Kidney (tissue), 14 donors: Measurements from ENCODE around the gene RPS6KL1. TPM values are rescaled to one million over a fixed set of nuclear protein-coding genes. Genes with fewer than 3 reads are reported as not detected.
A peak's percentile ranks its signal among the peaks of the same experiment; 100 is the strongest.

ENCODE experiments used
- DNase-seq, 5 donors: peaks; one replicate each; pipeline ENCODE4 v3.0.0-alpha.2; 2013 to 2020
- FAIRE-seq: peaks from 2 replicates; lab custom pipeline; 2012; peaks lifted over from hg19 to GRCh38; lab: Jason Lieb, UNC
- H3K27ac ChIP-seq, 2 donors: one replicate each; pipeline ENCODE4 v1.7.0; 2013; ENCODE audit warnings: low read depth in 2 of 2, low read length in 2 of 2, inconsistent platforms in 1 of 2
- H3K27me3 ChIP-seq: one replicate; pipeline ENCODE4 v1.7.1; 2013; ENCODE audit warnings: low read length, inconsistent platforms; ENCODE audit not compliant: control insufficient read depth, insufficient read depth
- H3K36me3 ChIP-seq, 3 donors: one replicate each; pipeline versions ENCODE4 v1.7.0 to v1.7.1; 2013; ENCODE audit warnings: low read length in 3 of 3, control low read depth in 1 of 3, inconsistent platforms in 1 of 3; ENCODE audit not compliant: insufficient read depth in 3 of 3, control insufficient read depth in 2 of 3
- H3K4me1 ChIP-seq, 3 donors: one replicate each; pipeline versions ENCODE4 v1.7.0 to v1.7.1; 2013; ENCODE audit warnings: low read length in 3 of 3, inconsistent platforms in 1 of 3, low read depth in 1 of 3; ENCODE audit not compliant: control insufficient read depth in 2 of 3, insufficient read depth in 2 of 3
- H3K4me3 ChIP-seq, 3 donors: one replicate each; pipeline versions ENCODE4 v1.7.0 to v1.8.1; 2013; ENCODE audit warnings: low read length in 3 of 3, control low read depth in 1 of 3, inconsistent platforms in 1 of 3
- H3K9ac ChIP-seq, 3 donors: one replicate each; pipeline versions ENCODE4 v1.7.0 to v1.7.1; 2013; ENCODE audit warnings: low read length in 3 of 3, control low read depth in 1 of 3, inconsistent platforms in 1 of 3
- H3K9me3 ChIP-seq, 3 donors: one replicate each; pipeline versions ENCODE4 v1.7.0 to v1.7.1; 2013; ENCODE audit warnings: low read length in 3 of 3, control low read depth in 1 of 3, inconsistent platforms in 1 of 3; ENCODE audit not compliant: control insufficient read depth in 2 of 3, insufficient read depth in 1 of 3
- CTCF ChIP-seq: IDR thresholded peaks from 3 replicates; pipeline ENCODE4 v1.5.1; 2012; ENCODE audit warnings: mild to moderate bottlenecking, moderate library complexity, borderline replicate concordance; ENCODE audit not compliant: insufficient read depth; ENCODE audit errors: extremely low read depth
- intact Hi-C: fragments of 100-400 bp; cut with DNase I; formaldehyde crosslinking; loops from one replicate; pipeline ENCODE4 v1.11.1; 2022
- polyA plus RNA-seq: library from polyadenylated mRNA; stranded (reverse); fragments of 350-450 nt; fragmentation: Illumina TruSeq; extraction: RNeasy Lipid Tissue Mini Kit (QIAGEN cat#74804); gene quantifications from one replicate; pipeline ENCODE4 v1.2.3, GENCODE V29; 2014; ENCODE audit warnings: low read depth, low replicate concordance; ENCODE audit not compliant: insufficient read depth
- total RNA-seq: library from RNA; stranded (reverse); fragmentation: NEBNext Ultra II Directional; extraction: Animal tissue kit (Norgen Biotek cat#: 25700); gene quantifications from one replicate; pipeline ENCODE4 v1.2.1, GENCODE V29; 2021
- donor health status: control.
- donor health status: control.
- donor health status: control.
- donor health status: control.
- donor health status: control.
- donor health status: DM: yes; HTN: yes; CAD: no.
- donor health status: Normal renal cell carcinoma (clear cell type).

RPS6KL1 gene
- total and polyA plus RNA-seq, 2 donors from 2014 or later: 3.7 to 7.9 TPM

- peak within 1 kb of the TSS in 1 of 3 donors; percentile 19 for H3K9ac ChIP-seq
- peaks cover 0 to 11% (median 2%) of the 10 kb centered on the region in 3 donors for H3K4me1 ChIP-seq
- H3K27ac ChIP-seq: no peak within 1 kb of the TSS
- DNase-seq (peak; percentile 75 to 88 (median 82)), FAIRE-seq (no peak)
- no peak for TF ChIP-seq CTCF
- intact Hi-C loops: no loop called here
- H3K9me3 ChIP-seq: no peaks in the 10 kb centered on the region
- no peaks in the 10 kb centered on the region for H3K36me3 ChIP-seq
- H3K27me3 ChIP-seq: no peaks in the 10 kb centered on the region
- peak within 1 kb of the TSS; percentile 3 to 49 (median 4) for H3K4me3 ChIP-seq
Measured at GRCh38 chr14:74955229-74956026, 32.4 kb upstream of the RPS6KL1 start, which contains the start of gene PGF. PGF (minus strand) TSS chr14:74955597; CDS start chr14:74955242, 355 bp downstream.

GRCh38 chr14:74954947-74955228 lies 31.8 kb upstream of the RPS6KL1 start:
- Histone ChIP-seq H3K27me3 (no peaks in the 10 kb centered on the region), H3K36me3 (no peaks in the 10 kb centered on the region), H3K9ac (no peak overlapping the region), H3K27ac (no peak overlapping the region), H3K9me3 (no peaks in the 10 kb centered on the region), H3K4me3 (peak overlapping the region; percentile 1 to 49 (median 3)), H3K4me1 (peaks cover 0 to 11% (median 2%) of the 10 kb centered on the region in 3 donors)
- FAIRE-seq: no peak
- intact Hi-C loops: no loop called here
- peak in 1 of 5 donors; percentile 41 for DNase-seq
- TF ChIP-seq CTCF: no peak

GRCh38 chr14:74954232-74954946 lies 31.3 kb upstream of the RPS6KL1 start:
- no peak for TF ChIP-seq CTCF
- peak overlapping the region in 1 of 3 donors; percentile 12 for H3K9ac ChIP-seq
- no peaks in the 10 kb centered on the region for H3K27me3 ChIP-seq
- DNase-seq (peak in 4 of 5 donors; percentile 89 to 94 (median 91)), FAIRE-seq (no peak)
- H3K27ac ChIP-seq: no peak overlapping the region
- no peaks in the 10 kb centered on the region for H3K36me3 ChIP-seq
- H3K9me3 ChIP-seq: no peaks in the 10 kb centered on the region
- H3K4me3 ChIP-seq: peak overlapping the region in 1 of 3 donors; percentile 35
- peaks cover 0 to 11% (median 2%) of the 10 kb centered on the region in 3 donors for H3K4me1 ChIP-seq
- intact Hi-C loops: no loop called here
